DOHH2 (cell line): ENCODE results near the gene LRMDA.

Experiments used
- H3F3A ChIP-seq: fragments of 200-600 bp; sonication (generic), shearing (Covaris generic); 2 replicates; pipeline ENCODE4 v1.6.0; 2016; ENCODE audit warnings: antibody characterized with exemption, mild to moderate bottlenecking; ENCODE audit not compliant: control insufficient read depth, insufficient read depth
- H3K27ac ChIP-seq: fragments of 200-600 bp; sonication (generic); 2 replicates; pipeline ENCODE4 v1.5.1; 2014; ENCODE audit warnings: low read depth, mild to moderate bottlenecking, low read length, moderate library complexity
- H3K27me3 ChIP-seq: fragments of 200-600 bp; sonication (generic); 2 replicates; pipeline ENCODE4 v1.6.1; 2014; ENCODE audit warnings: mild to moderate bottlenecking, low read length, mixed read lengths; ENCODE audit not compliant: control insufficient read depth
- H3K36me3 ChIP-seq: fragments of 200-600 bp; sonication (generic); 2 replicates; pipeline ENCODE4 v1.6.1; 2014; ENCODE audit warnings: mild to moderate bottlenecking, low read length, moderate library complexity, mixed read lengths; ENCODE audit not compliant: control insufficient read depth
- H3K4me1 ChIP-seq: fragments of 200-600 bp; sonication (generic); 2 replicates; pipeline ENCODE4 v1.6.1; 2014; ENCODE audit warnings: mild to moderate bottlenecking, low read length, mixed read lengths; ENCODE audit not compliant: control insufficient read depth
- H3K4me2 ChIP-seq: fragments of 200-600 bp; sonication (generic); 2 replicates; pipeline ENCODE4 v1.6.0; 2014; ENCODE audit warnings: mild to moderate bottlenecking, low read length, moderate library complexity
- H3K4me3 ChIP-seq: fragments of 200-600 bp; sonication (generic); 2 replicates; pipeline ENCODE4 v1.5.1; 2014; ENCODE audit warnings: mild to moderate bottlenecking, low read length, mixed read lengths
- H3K79me2 ChIP-seq: fragments of 200-600 bp; sonication (generic); 2 replicates; pipeline ENCODE4 v1.6.1; 2014; ENCODE audit warnings: mild to moderate bottlenecking, low read length, mixed read lengths; ENCODE audit not compliant: control insufficient read depth
- H3K9me2 ChIP-seq: fragments of 200-600 bp; sonication (generic); replicated peaks from 2 replicates; pipeline ENCODE4 v1.6.1; 2014; ENCODE audit warnings: mild to moderate bottlenecking, low read length, mixed read lengths; ENCODE audit not compliant: control insufficient read depth
- H3K9me3 ChIP-seq: fragments of 200-600 bp; sonication (generic); 2 replicates; pipeline ENCODE4 v1.6.1; 2014; ENCODE audit warnings: antibody characterized with exemption, low read length, mixed read lengths; ENCODE audit not compliant: control insufficient read depth, insufficient read depth
- H4K20me1 ChIP-seq: fragments of 200-600 bp; sonication (generic); 2 replicates; pipeline ENCODE4 v1.6.0; 2014; ENCODE audit warnings: low read depth, mild to moderate bottlenecking, antibody characterized with exemption, low read length, moderate library complexity; ENCODE audit not compliant: control insufficient read depth, insufficient read depth
- CTCF ChIP-seq: fragments of 200-600 bp; sonication (generic); IDR thresholded peaks from one replicate; pipeline ENCODE4 v1.5.1; 2014; ENCODE audit warnings: antibody characterized with exemption, mild to moderate bottlenecking, low read depth, low read length; ENCODE audit not compliant: poor library complexity, severe bottlenecking
- EZH2phosphoT487 ChIP-seq: fragments of 200-600 bp; sonication (generic); IDR thresholded peaks from 2 replicates; pipeline ENCODE4 v1.6.1; 2017; ENCODE audit warnings: borderline replicate concordance, mild to moderate bottlenecking, antibody characterized with exemption, low read length, moderate library complexity, mixed read lengths

The LRMDA gene

GRCh38 chr10:76071653-76072365 lies 640.4 kb downstream of the LRMDA start:
- Histone ChIP-seq H3K36me3 (no peaks in the 10 kb centered on the region), H3K4me1 (no peaks in the 10 kb centered on the region), H3K9me3 (peaks cover 4% of the 10 kb centered on the region; the same call in 1 of the 2 replicates), H3F3A (no peaks in the 10 kb centered on the region), H3K9me2 (no peaks in the 10 kb centered on the region), H3K4me3 (no peak overlapping the region), H3K79me2 (no peaks in the 10 kb centered on the region), H3K4me2 (no peak overlapping the region), H3K27ac (no peak overlapping the region), H3K27me3 (no peaks in the 10 kb centered on the region), H4K20me1 (no peaks in the 10 kb centered on the region)
- TF ChIP-seq CTCF (no peak), EZH2phosphoT487 (no peak)

GRCh38 chr10:76072384-76072783 lies 641.0 kb downstream of the LRMDA start:
- no peak overlapping the region for H3K4me3 ChIP-seq
- H3K27ac ChIP-seq, result no peak overlapping the region
- no peaks in the 10 kb centered on the region for H4K20me1 ChIP-seq
- H3K4me1 ChIP-seq, result no peaks in the 10 kb centered on the region
- H3K79me2 ChIP-seq, result no peaks in the 10 kb centered on the region
- H3K9me2 ChIP-seq, result no peaks in the 10 kb centered on the region
- H3F3A ChIP-seq, result no peaks in the 10 kb centered on the region
- peaks cover 4% of the 10 kb centered on the region; the same call in 1 of the 2 replicates for H3K9me3 ChIP-seq
- TF ChIP-seq CTCF (no peak), EZH2phosphoT487 (no peak)
- H3K36me3 ChIP-seq, result no peaks in the 10 kb centered on the region
- H3K4me2 ChIP-seq, result no peak overlapping the region
- H3K27me3 ChIP-seq, result no peaks in the 10 kb centered on the region

- Histone ChIP-seq H3K79me2 (no peaks in the 10 kb centered on the region), H3K36me3 (no peaks in the 10 kb centered on the region), H3K4me1 (no peaks in the 10 kb centered on the region), H3K27me3 (no peaks in the 10 kb centered on the region), H3F3A (no peaks in the 10 kb centered on the region), H3K9me2 (no peaks in the 10 kb centered on the region), H4K20me1 (no peaks in the 10 kb centered on the region), H3K4me3 (no peak overlapping the region), H3K27ac (no peak overlapping the region), H3K4me2 (no peak overlapping the region), H3K9me3 (peaks cover 4% of the 10 kb centered on the region; the same call in 1 of the 2 replicates)
- no peak for TF ChIP-seq EZH2phosphoT487
- no peak for TF ChIP-seq CTCF
Measured at GRCh38 chr10:76073524-76073923, 642.1 kb downstream of the LRMDA start.
